Spinal cord (tissue), 10 donors: Measurements from ENCODE around the gene FNDC10. TPM values are rescaled to one million over a fixed set of nuclear protein-coding genes. Genes with fewer than 3 reads are reported as not detected.

Experiments
- DNase-seq, 6 donors: peaks; one replicate each; pipeline versions ENCODE4 v3.0.0 to v3.0.0-alpha.2; 2013 to 2015; ENCODE audit warnings: low spot score in 6 of 6, low read depth in 4 of 6
- H3K27ac ChIP-seq: one replicate; pipeline ENCODE4 v1.5.1; 2013; ENCODE audit warnings: low read depth, low read length, control low read depth
- H3K27me3 ChIP-seq: one replicate; pipeline ENCODE4 v1.6.1; 2013; ENCODE audit warnings: low read length; ENCODE audit not compliant: control insufficient read depth, insufficient read depth
- H3K36me3 ChIP-seq: one replicate; pipeline ENCODE4 v1.6.1; 2013; ENCODE audit warnings: low read length; ENCODE audit not compliant: control insufficient read depth, insufficient read depth
- H3K4me1 ChIP-seq: one replicate; pipeline ENCODE4 v1.6.1; 2013; ENCODE audit warnings: low read length; ENCODE audit not compliant: control insufficient read depth, insufficient read depth
- H3K4me3 ChIP-seq: one replicate; pipeline ENCODE4 v1.5.1; 2013; ENCODE audit warnings: low read depth, low read length, control low read depth
- H3K9me3 ChIP-seq: one replicate; pipeline ENCODE4 v1.6.1; 2013; ENCODE audit warnings: low read length; ENCODE audit not compliant: control insufficient read depth, insufficient read depth
- WGBS: methylation state at CpG from one replicate; pipeline ENCODE4 v1.1.5; 2013; ENCODE audit warnings: missing lambda C conversion rate; ENCODE audit not compliant: insufficient coverage; 5-methylcytosine and 5-hydroxymethylcytosine counted together
- polyA plus RNA-seq, 2 donors: library from polyadenylated mRNA; unstranded; fragments of 120-200 nt; gene quantifications; one replicate each; pipeline ENCODE4 v1.2.1, GENCODE V29; 2013; ENCODE audit not compliant: insufficient read length in 2 of 2
- total RNA-seq, 2 donors: library from RNA; depleted of rRNA in 1 of 2; stranded (reverse); fragments of 120-200 nt in 1 of 2; fragments of >200 nt in 1 of 2; gene quantifications; one replicate each; pipeline versions ENCODE4 v1.2.3 to v1.2.4, GENCODE V29; 2013 to 2014
- donor health status: healthy.

Gene FNDC10
- total and polyA plus RNA-seq, 4 donors, result 4.8 to 44.0 (median 24.8) TPM

- H3K27ac ChIP-seq, result no peak overlapping the region
- no peaks in the 10 kb centered on the region for H3K4me1 ChIP-seq
- WGBS, result 92% methylated on average over 46 of the region's 53 CpGs
- peak in 1 of 6 donors; percentile 4 for DNase-seq
- peaks cover 25% of the 10 kb centered on the region for H3K27me3 ChIP-seq
- H3K4me3 ChIP-seq, result no peak overlapping the region
- no peaks in the 10 kb centered on the region for H3K9me3 ChIP-seq
- peaks cover 67% of the 10 kb centered on the region for H3K36me3 ChIP-seq
These were observed 28.2 kb upstream of the FNDC10 start for GRCh38 chr1:1627829-1628753.

- Histone ChIP-seq H3K36me3 (peaks cover 75% of the 10 kb centered on the region), H3K4me1 (no peaks in the 10 kb centered on the region), H3K27ac (no peak overlapping the region), H3K9me3 (no peaks in the 10 kb centered on the region), H3K4me3 (no peak overlapping the region), H3K27me3 (peaks cover 25% of the 10 kb centered on the region)
- WGBS, result 84% methylated on average over 37 of the region's 37 CpGs
- DNase-seq, result no peak
These were observed 27.4 kb upstream of the FNDC10 start for GRCh38 chr1:1627261-1627828.

- Histone ChIP-seq H3K4me1 (no peaks in the 10 kb centered on the region), H3K36me3 (peaks cover 84% of the 10 kb centered on the region), H3K9me3 (no peaks in the 10 kb centered on the region), H3K4me3 (no peak overlapping the region), H3K27ac (no peak overlapping the region), H3K27me3 (peaks cover 17% of the 10 kb centered on the region)
- 93% methylated on average over 42 of the region's 48 CpGs for WGBS
- DNase-seq, result no peak
These were observed 26.5 kb upstream of the FNDC10 start for GRCh38 chr1:1626207-1627141.

GRCh38 chr1:1625824-1626206, 25.9 kb upstream of the FNDC10 start:
- Histone ChIP-seq H3K4me1 (no peaks in the 10 kb centered on the region), H3K27me3 (peaks cover 10% of the 10 kb centered on the region), H3K27ac (no peak overlapping the region), H3K9me3 (no peaks in the 10 kb centered on the region), H3K36me3 (peaks cover 90% of the 10 kb centered on the region), H3K4me3 (no peak overlapping the region)
- WGBS, result 97% methylated on average over 8 of the region's 8 CpGs
- DNase-seq, result no peak

GRCh38 chr1:1625404-1625775, 25.5 kb upstream of the FNDC10 start:
- 93% methylated on average over 28 of the region's 28 CpGs for WGBS
- H3K27me3 ChIP-seq, result peaks cover 8% of the 10 kb centered on the region
- H3K27ac ChIP-seq, result no peak overlapping the region
- DNase-seq, result no peak
- H3K36me3 ChIP-seq, result peaks cover 94% of the 10 kb centered on the region
- no peak overlapping the region for H3K4me3 ChIP-seq
- H3K4me1 ChIP-seq, result no peaks in the 10 kb centered on the region
- no peaks in the 10 kb centered on the region for H3K9me3 ChIP-seq

- 86% methylated on average over 33 of the region's 38 CpGs for WGBS
- H3K36me3 ChIP-seq, result peaks cover 99% of the 10 kb centered on the region
- no peak overlapping the region for H3K4me3 ChIP-seq
- no peak overlapping the region for H3K27ac ChIP-seq
- H3K4me1 ChIP-seq, result no peaks in the 10 kb centered on the region
- peaks cover 2% of the 10 kb centered on the region for H3K27me3 ChIP-seq
- DNase-seq, result peak in 1 of 6 donors; percentile 32
- H3K9me3 ChIP-seq, result no peaks in the 10 kb centered on the region
These were observed 24.8 kb upstream of the FNDC10 start for GRCh38 chr1:1624443-1625403.

GRCh38 chr1:1623631-1624442, 23.9 kb upstream of the FNDC10 start:
- Histone ChIP-seq H3K27me3 (no peaks in the 10 kb centered on the region), H3K4me3 (no peak overlapping the region), H3K36me3 (peaks cover 100% of the 10 kb centered on the region), H3K27ac (no peak overlapping the region), H3K4me1 (no peaks in the 10 kb centered on the region), H3K9me3 (no peaks in the 10 kb centered on the region)
- no peak for DNase-seq
- WGBS, result 98% methylated on average over 49 of the region's 51 CpGs

GRCh38 chr1:1623181-1623630, 23.3 kb upstream of the FNDC10 start:
- H3K27ac ChIP-seq, result no peak overlapping the region
- H3K9me3 ChIP-seq, result no peaks in the 10 kb centered on the region
- 95% methylated on average over 33 of the region's 33 CpGs for WGBS
- H3K36me3 ChIP-seq, result peaks cover 100% of the 10 kb centered on the region
- DNase-seq, result no peak
- H3K4me1 ChIP-seq, result no peaks in the 10 kb centered on the region
- H3K27me3 ChIP-seq, result no peaks in the 10 kb centered on the region
- H3K4me3 ChIP-seq, result no peak overlapping the region
